ENCODE measurements around the gene PHACTR1. TPM values are rescaled to one million over a fixed set of nuclear protein-coding genes. Genes with fewer than 3 reads are reported as not detected.

Gene PHACTR1
- total RNA-seq, 2 donors from 2014 or later: 2.8 to 6.3 TPM

GRCh38 chr6:12962529-12962928 lies 246.0 kb downstream of the PHACTR1 start:
- no peak overlapping the region for H3K4me3 ChIP-seq (ENCODE audit: low read length)
- peaks cover 28% of the 10 kb centered on the region for H3K27me3 Mint-ChIP-seq (ENCODE audit: insufficient read depth)

GRCh38 chr6:12962987-12963386 lies 246.4 kb downstream of the PHACTR1 start:
- 95 to 100% methylated on average over 2 to 5 of the region's 5 CpGs for WGBS, 2 experiments (ENCODE audit: insufficient coverage in 1 of 2, insufficient read length in 1 of 2)
- no peak for TF ChIP-seq CTCF (conservative IDR thresholded peaks at IDR 0.05)
- Histone ChIP-seq H3K9me3 (ENCODE audit: control insufficient read depth, low read length) (no peaks in the 10 kb centered on the region), H3K9ac (ENCODE audit: extremely low read depth, low read length, poor library complexity, severe bottlenecking) (no peak overlapping the region), H3K27me3 (ENCODE audit: control insufficient read depth, insufficient read depth, low read length, poor library complexity, severe bottlenecking) (peaks cover 9% of the 10 kb centered on the region), H3K27ac (ENCODE audit: low read depth, low read length) (no peak overlapping the region), H3K4me1 (ENCODE audit: control insufficient read depth, insufficient read depth, low read length) (no peaks in the 10 kb centered on the region), H3K36me3 (ENCODE audit: control insufficient read depth, insufficient read depth, low read length) (no peaks in the 10 kb centered on the region), H3K4me3 (ENCODE audit: low read length) (no peak overlapping the region)
- H3K27ac Mint-ChIP-seq: no peak overlapping the region
- no peaks in the 10 kb centered on the region for H3K9me3 Mint-ChIP-seq
- peaks cover 13% of the 10 kb centered on the region for H3K4me1 Mint-ChIP-seq
- peaks cover 27% of the 10 kb centered on the region for H3K27me3 Mint-ChIP-seq (ENCODE audit: insufficient read depth)
- H3K36me3 Mint-ChIP-seq (ENCODE audit: low read depth): no peaks in the 10 kb centered on the region
- H3K4me3 Mint-ChIP-seq: no peak overlapping the region
- DNase-seq: no peak

More at GRCh38 chr6:12962529-12962928, 246.0 kb downstream of the PHACTR1 start:
- H3K4me1 Mint-ChIP-seq: peaks cover 18% of the 10 kb centered on the region
- DNase-seq: no peak
- no peak overlapping the region for H3K4me3 Mint-ChIP-seq
- no peaks in the 10 kb centered on the region for H3K9me3 Mint-ChIP-seq
- H3K9me3 ChIP-seq (ENCODE audit: control insufficient read depth, low read length): no peaks in the 10 kb centered on the region
- H3K36me3 ChIP-seq (ENCODE audit: control insufficient read depth, insufficient read depth, low read length): no peaks in the 10 kb centered on the region
- H3K9ac ChIP-seq (ENCODE audit: extremely low read depth, low read length, poor library complexity, severe bottlenecking): no peak overlapping the region
- H3K27ac Mint-ChIP-seq: no peak overlapping the region
- no peaks in the 10 kb centered on the region for H3K36me3 Mint-ChIP-seq (ENCODE audit: low read depth)
- no peaks in the 10 kb centered on the region for H3K4me1 ChIP-seq (ENCODE audit: control insufficient read depth, insufficient read depth, low read length)
- peaks cover 13% of the 10 kb centered on the region for H3K27me3 ChIP-seq (ENCODE audit: control insufficient read depth, insufficient read depth, low read length, poor library complexity, severe bottlenecking)
- WGBS, 2 experiments (ENCODE audit: insufficient coverage in 1 of 2, insufficient read length in 1 of 2): 89 to 100% methylated on average over 1 of the region's 1 CpG
- no peak for TF ChIP-seq CTCF (conservative IDR thresholded peaks at IDR 0.05)
- H3K27ac ChIP-seq (ENCODE audit: low read depth, low read length): no peak overlapping the region

- no peak overlapping the region for H3K27ac ChIP-seq (ENCODE audit: low read depth, low read length)
- H3K9me3 ChIP-seq (ENCODE audit: control insufficient read depth, low read length): no peaks in the 10 kb centered on the region
- Mint-ChIP-seq H3K27me3 (ENCODE audit: insufficient read depth) (peaks cover 22% of the 10 kb centered on the region), H3K9me3 (no peaks in the 10 kb centered on the region), H3K36me3 (ENCODE audit: low read depth) (no peaks in the 10 kb centered on the region), H3K4me3 (no peak overlapping the region), H3K27ac (no peak overlapping the region), H3K4me1 (peaks cover 7% of the 10 kb centered on the region)
- no peaks in the 10 kb centered on the region for H3K36me3 ChIP-seq (ENCODE audit: control insufficient read depth, insufficient read depth, low read length)
- peaks cover 3% of the 10 kb centered on the region for H3K27me3 ChIP-seq (ENCODE audit: control insufficient read depth, insufficient read depth, low read length, poor library complexity, severe bottlenecking)
- no peak for TF ChIP-seq CTCF (conservative IDR thresholded peaks at IDR 0.05)
- H3K4me1 ChIP-seq (ENCODE audit: control insufficient read depth, insufficient read depth, low read length): no peaks in the 10 kb centered on the region
- H3K4me3 ChIP-seq (ENCODE audit: low read length): no peak overlapping the region
- 83 to 86% methylated on average over 4 of the region's 4 CpGs for WGBS, 2 experiments (ENCODE audit: insufficient coverage in 1 of 2, insufficient read length in 1 of 2)
- no peak for DNase-seq
- no peak overlapping the region for H3K9ac ChIP-seq (ENCODE audit: extremely low read depth, low read length, poor library complexity, severe bottlenecking)
These were observed 247.0 kb downstream of the PHACTR1 start for GRCh38 chr6:12963567-12963966.
